ENCODE results near the gene CPTP. TPM values are rescaled to one million over a fixed set of nuclear protein-coding genes. Genes with fewer than 3 reads are reported as not detected.

The CPTP gene
- total RNA-seq, 1 experiment from 2014 or later, result 16.8 TPM

- Mint-ChIP-seq H3K4me3 (ENCODE audit: unreplicated experiment) (no peak overlapping the region), H3K27ac (ENCODE audit: unreplicated experiment) (no peak overlapping the region), H3K9me3 (ENCODE audit: unreplicated experiment) (no peaks in the 10 kb centered on the region), H3K4me1 (ENCODE audit: low read depth, unreplicated experiment) (no peaks in the 10 kb centered on the region), H3K36me3 (ENCODE audit: insufficient read depth, unreplicated experiment) (no peaks in the 10 kb centered on the region), H3K27me3 (ENCODE audit: insufficient read depth, unreplicated experiment) (no peaks in the 10 kb centered on the region)
- H3K27me3 ChIP-seq (replicated peaks; ENCODE audit: control insufficient read depth, insufficient read depth, low read length), result no peaks in the 10 kb centered on the region
- no peak for TF ChIP-seq CTCF (IDR thresholded peaks at IDR 0.05; ENCODE audit: insufficient read depth in 1 of 2, low read depth in 1 of 2, low read length in 1 of 2, severe bottlenecking in 1 of 2, unreplicated experiment in 1 of 2)
- intact Hi-C loops (cut with micrococcal nuclease; ENCODE audit: unreplicated experiment), result no loop called here
- H3K4me1 ChIP-seq, result no peaks in the 10 kb centered on the region
- POLR2A ChIA-PET, result no interaction called here
- no peaks in the 10 kb centered on the region for H3K36me3 ChIP-seq (ENCODE audit: control insufficient read depth, insufficient read depth, low read length)
- CTCF ChIA-PET, result no interaction called here
- no TSS peak for BruUV-seq (replicated peaks)
- H3K4me3 ChIP-seq (ENCODE audit: low read depth, low read length), result no peak overlapping the region
- no peaks in the 10 kb centered on the region for H3K9me3 ChIP-seq
- no peak for DNase-seq
These were observed 43.7 kb upstream of the CPTP start for GRCh38 chr1:1280782-1281481.

GRCh38 chr1:1281533-1282321, 42.9 kb upstream of the CPTP start:
- CTCF ChIA-PET, result no interaction called here
- Mint-ChIP-seq H3K27me3 (ENCODE audit: insufficient read depth, unreplicated experiment) (no peaks in the 10 kb centered on the region), H3K4me3 (ENCODE audit: unreplicated experiment) (no peak overlapping the region), H3K4me1 (ENCODE audit: low read depth, unreplicated experiment) (no peaks in the 10 kb centered on the region), H3K27ac (ENCODE audit: unreplicated experiment) (no peak overlapping the region), H3K9me3 (ENCODE audit: unreplicated experiment) (no peaks in the 10 kb centered on the region), H3K36me3 (ENCODE audit: insufficient read depth, unreplicated experiment) (no peaks in the 10 kb centered on the region)
- no TSS peak for BruUV-seq (replicated peaks)
- Histone ChIP-seq H3K27me3 (replicated peaks; ENCODE audit: control insufficient read depth, insufficient read depth, low read length) (no peaks in the 10 kb centered on the region), H3K4me1 (no peaks in the 10 kb centered on the region), H3K9me3 (no peaks in the 10 kb centered on the region), H3K36me3 (ENCODE audit: control insufficient read depth, insufficient read depth, low read length) (no peaks in the 10 kb centered on the region), H3K4me3 (ENCODE audit: low read depth, low read length) (no peak overlapping the region)
- POLR2A ChIA-PET, result no interaction called here
- intact Hi-C loops (cut with micrococcal nuclease; ENCODE audit: unreplicated experiment), result no loop called here
- TF ChIP-seq CTCF (IDR thresholded peaks at IDR 0.05; ENCODE audit: insufficient read depth in 1 of 2, low read depth in 1 of 2, low read length in 1 of 2, severe bottlenecking in 1 of 2, unreplicated experiment in 1 of 2), result no peak
- no peak for DNase-seq

- no peaks in the 10 kb centered on the region for H3K36me3 Mint-ChIP-seq (ENCODE audit: insufficient read depth, unreplicated experiment)
- no peak for DNase-seq
- Histone ChIP-seq H3K36me3 (ENCODE audit: control insufficient read depth, insufficient read depth, low read length) (no peaks in the 10 kb centered on the region), H3K4me1 (no peaks in the 10 kb centered on the region), H3K9me3 (no peaks in the 10 kb centered on the region), H3K27me3 (replicated peaks; ENCODE audit: control insufficient read depth, insufficient read depth, low read length) (no peaks in the 10 kb centered on the region), H3K4me3 (ENCODE audit: low read depth, low read length) (no peak overlapping the region)
- no TSS peak for BruUV-seq (replicated peaks)
- no peaks in the 10 kb centered on the region for H3K4me1 Mint-ChIP-seq (ENCODE audit: low read depth, unreplicated experiment)
- no peaks in the 10 kb centered on the region for H3K9me3 Mint-ChIP-seq (ENCODE audit: unreplicated experiment)
- no peaks in the 10 kb centered on the region for H3K27me3 Mint-ChIP-seq (ENCODE audit: insufficient read depth, unreplicated experiment)
- no peak overlapping the region for H3K4me3 Mint-ChIP-seq (ENCODE audit: unreplicated experiment)
- TF ChIP-seq CTCF (IDR thresholded peaks at IDR 0.05; ENCODE audit: insufficient read depth in 1 of 2, low read depth in 1 of 2, low read length in 1 of 2, severe bottlenecking in 1 of 2, unreplicated experiment in 1 of 2), result no peak
- ChIA-PET CTCF (no interaction called here), POLR2A (no interaction called here)
- no peak overlapping the region for H3K27ac Mint-ChIP-seq (ENCODE audit: unreplicated experiment)
- intact Hi-C loops (cut with micrococcal nuclease; ENCODE audit: unreplicated experiment), result no loop called here
These were observed 41.6 kb upstream of the CPTP start for GRCh38 chr1:1282998-1283397.
